ENCODE data around the gene COPS8. TPM values are rescaled to one million over a fixed set of nuclear protein-coding genes. Genes with fewer than 3 reads are reported as not detected.

COPS8 gene
- total RNA-seq, 3 donors from 2014 or later (not counting 1 experiment from before 2014, with no cell fraction given), result 51.8 to 57.9 (median 53.9) TPM

- H3K4me1 Mint-ChIP-seq, result no peaks in the 10 kb centered on the region
- Histone ChIP-seq H3K4me3 (ENCODE audit: low read length) (no peak overlapping the region), H3K27ac (ENCODE audit: low read length) (no peak overlapping the region), H3K36me3 (ENCODE audit: control insufficient read depth, insufficient read depth, low read length) (no peaks in the 10 kb centered on the region), H3K9me3 (ENCODE audit: control insufficient read depth, insufficient read depth, low read length) (no peaks in the 10 kb centered on the region), H3K4me1 (ENCODE audit: control insufficient read depth, insufficient read depth, low read length) (no peaks in the 10 kb centered on the region), H3K27me3 (ENCODE audit: control insufficient read depth, insufficient read depth, low read length) (no peaks in the 10 kb centered on the region)
- H3K27ac Mint-ChIP-seq, result no peak overlapping the region
- no peaks in the 10 kb centered on the region for H3K36me3 Mint-ChIP-seq
- no peak for TF ChIP-seq CTCF (IDR thresholded peaks at IDR 0.05)
- 92% methylated on average over 1 of the region's 1 CpG for WGBS (ENCODE audit: insufficient coverage)
- H3K27me3 Mint-ChIP-seq (ENCODE audit: low read depth in 2 of 2), result no peaks in the 10 kb centered on the region
- no peak overlapping the region for H3K4me3 Mint-ChIP-seq
- intact Hi-C loops (cut with micrococcal nuclease), result no loop called here
- ATAC-seq (no peak), DNase-seq (no peak)
- no peaks in the 10 kb centered on the region for H3K9me3 Mint-ChIP-seq
Measured at GRCh38 chr2:237121321-237121720, 35.6 kb downstream of the COPS8 start.

GRCh38 chr2:237122214-237122666, 36.6 kb downstream of the COPS8 start:
- H3K36me3 Mint-ChIP-seq, result no peaks in the 10 kb centered on the region
- Histone ChIP-seq H3K9me3 (ENCODE audit: control insufficient read depth, insufficient read depth, low read length) (no peaks in the 10 kb centered on the region), H3K4me1 (ENCODE audit: control insufficient read depth, insufficient read depth, low read length) (no peaks in the 10 kb centered on the region), H3K36me3 (ENCODE audit: control insufficient read depth, insufficient read depth, low read length) (no peaks in the 10 kb centered on the region), H3K27me3 (ENCODE audit: control insufficient read depth, insufficient read depth, low read length) (no peaks in the 10 kb centered on the region), H3K27ac (ENCODE audit: low read length) (no peak overlapping the region), H3K4me3 (ENCODE audit: low read length) (no peak overlapping the region)
- intact Hi-C loops (cut with micrococcal nuclease), result no loop called here
- no peaks in the 10 kb centered on the region for H3K4me1 Mint-ChIP-seq
- H3K27ac Mint-ChIP-seq, result no peak overlapping the region
- no peaks in the 10 kb centered on the region for H3K9me3 Mint-ChIP-seq
- 68% methylated on average over 8 of the region's 8 CpGs for WGBS (ENCODE audit: insufficient coverage)
- no peak overlapping the region for H3K4me3 Mint-ChIP-seq
- no peaks in the 10 kb centered on the region for H3K27me3 Mint-ChIP-seq (ENCODE audit: low read depth in 2 of 2)
- DNase-seq (peak in 1 of 2 donors; percentile 41), ATAC-seq (peak in 2 of 3 donors; percentile 46 to 72)
- peak; percentile 14 for TF ChIP-seq CTCF (IDR thresholded peaks at IDR 0.05)

- Histone ChIP-seq H3K9me3 (ENCODE audit: control insufficient read depth, insufficient read depth, low read length) (no peaks in the 10 kb centered on the region), H3K4me3 (ENCODE audit: low read length) (no peak overlapping the region), H3K27me3 (ENCODE audit: control insufficient read depth, insufficient read depth, low read length) (no peaks in the 10 kb centered on the region), H3K27ac (ENCODE audit: low read length) (no peak overlapping the region), H3K4me1 (ENCODE audit: control insufficient read depth, insufficient read depth, low read length) (no peaks in the 10 kb centered on the region), H3K36me3 (ENCODE audit: control insufficient read depth, insufficient read depth, low read length) (no peaks in the 10 kb centered on the region)
- no peaks in the 10 kb centered on the region for H3K27me3 Mint-ChIP-seq (ENCODE audit: low read depth in 2 of 2)
- no peak for TF ChIP-seq CTCF (IDR thresholded peaks at IDR 0.05)
- intact Hi-C loops (cut with micrococcal nuclease), result no loop called here
- H3K36me3 Mint-ChIP-seq, result no peaks in the 10 kb centered on the region
- no peak for DNase-seq
- no peak overlapping the region for H3K27ac Mint-ChIP-seq
- no peak for ATAC-seq
- H3K4me1 Mint-ChIP-seq, result no peaks in the 10 kb centered on the region
- 89% methylated on average over 7 of the region's 7 CpGs for WGBS (ENCODE audit: insufficient coverage)
- no peak overlapping the region for H3K4me3 Mint-ChIP-seq
- no peaks in the 10 kb centered on the region for H3K9me3 Mint-ChIP-seq
Measured at GRCh38 chr2:237124820-237125219, 39.1 kb downstream of the COPS8 start.

GRCh38 chr2:237125967-237126366, 40.3 kb downstream of the COPS8 start:
- H3K4me3 ChIP-seq (ENCODE audit: low read length), result no peak overlapping the region
- DNase-seq, result no peak
- WGBS (ENCODE audit: insufficient coverage), result 85% methylated on average over 6 of the region's 6 CpGs
- TF ChIP-seq CTCF (IDR thresholded peaks at IDR 0.05), result no peak
- H3K27ac ChIP-seq (ENCODE audit: low read length), result no peak overlapping the region
- H3K27ac Mint-ChIP-seq, result no peak overlapping the region
- H3K27me3 ChIP-seq (ENCODE audit: control insufficient read depth, insufficient read depth, low read length), result no peaks in the 10 kb centered on the region
- no peak for ATAC-seq
- H3K9me3 Mint-ChIP-seq, result no peaks in the 10 kb centered on the region
- no peaks in the 10 kb centered on the region for H3K36me3 ChIP-seq (ENCODE audit: control insufficient read depth, insufficient read depth, low read length)
- H3K4me1 Mint-ChIP-seq, result no peaks in the 10 kb centered on the region
- H3K9me3 ChIP-seq (ENCODE audit: control insufficient read depth, insufficient read depth, low read length), result no peaks in the 10 kb centered on the region
- no peaks in the 10 kb centered on the region for H3K4me1 ChIP-seq (ENCODE audit: control insufficient read depth, insufficient read depth, low read length)
- no peak overlapping the region for H3K4me3 Mint-ChIP-seq
- no peaks in the 10 kb centered on the region for H3K36me3 Mint-ChIP-seq
- intact Hi-C loops (cut with micrococcal nuclease), result no loop called here
- H3K27me3 Mint-ChIP-seq (ENCODE audit: low read depth in 2 of 2), result no peaks in the 10 kb centered on the region
